Astrocyte (in vitro differentiated cells and primary cell): ENCODE results near the gene CDON.

Source experiments
- EZH2 ChIP-seq: IDR thresholded peaks from 2 replicates; pipeline ENCODE4 v1.6.1; 2012; ENCODE audit warnings: mild to moderate bottlenecking, low read length, inconsistent platforms; ENCODE audit not compliant: insufficient read depth
- TF ChIP-seq, protein P1 (sequence below): IDR thresholded peaks from 2 replicates; pipeline ENCODE4 v1.5.1; 2011; ENCODE audit warnings: low read depth, mild to moderate bottlenecking, inconsistent platforms, low read length, moderate library complexity; ENCODE audit not compliant: insufficient read depth

DNA sequence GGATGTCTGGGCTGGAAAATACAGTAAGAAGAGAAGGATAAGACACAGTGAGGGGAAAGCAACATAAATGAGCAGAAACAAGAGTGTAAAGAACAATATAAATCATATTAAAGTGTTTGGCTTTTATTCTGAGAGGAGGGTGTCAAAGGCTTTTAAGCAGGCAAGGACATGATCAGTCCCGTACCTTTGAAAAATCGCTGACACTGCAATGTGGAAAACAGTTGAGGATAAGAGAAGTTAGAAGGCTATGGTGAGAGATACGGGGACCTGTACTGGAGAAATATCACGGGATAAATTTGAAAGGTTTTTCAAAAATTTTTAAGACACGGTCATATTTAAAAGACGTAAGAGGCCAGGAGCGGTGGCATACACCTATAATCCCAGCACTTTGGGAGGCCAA is 30.3 kb downstream of the CDON start:
- TF ChIP-seq, protein P1, sequence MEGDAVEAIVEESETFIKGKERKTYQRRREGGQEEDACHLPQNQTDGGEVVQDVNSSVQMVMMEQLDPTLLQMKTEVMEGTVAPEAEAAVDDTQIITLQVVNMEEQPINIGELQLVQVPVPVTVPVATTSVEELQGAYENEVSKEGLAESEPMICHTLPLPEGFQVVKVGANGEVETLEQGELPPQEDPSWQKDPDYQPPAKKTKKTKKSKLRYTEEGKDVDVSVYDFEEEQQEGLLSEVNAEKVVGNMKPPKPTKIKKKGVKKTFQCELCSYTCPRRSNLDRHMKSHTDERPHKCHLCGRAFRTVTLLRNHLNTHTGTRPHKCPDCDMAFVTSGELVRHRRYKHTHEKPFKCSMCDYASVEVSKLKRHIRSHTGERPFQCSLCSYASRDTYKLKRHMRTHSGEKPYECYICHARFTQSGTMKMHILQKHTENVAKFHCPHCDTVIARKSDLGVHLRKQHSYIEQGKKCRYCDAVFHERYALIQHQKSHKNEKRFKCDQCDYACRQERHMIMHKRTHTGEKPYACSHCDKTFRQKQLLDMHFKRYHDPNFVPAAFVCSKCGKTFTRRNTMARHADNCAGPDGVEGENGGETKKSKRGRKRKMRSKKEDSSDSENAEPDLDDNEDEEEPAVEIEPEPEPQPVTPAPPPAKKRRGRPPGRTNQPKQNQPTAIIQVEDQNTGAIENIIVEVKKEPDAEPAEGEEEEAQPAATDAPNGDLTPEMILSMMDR, result no peak
- no peak for TF ChIP-seq EZH2
